H1 (cell line): ENCODE results near the gene WEE1. TPM values are rescaled to one million over a fixed set of nuclear protein-coding genes. Genes with fewer than 3 reads are reported as not detected.

ENCODE experiments used
- CTCF ChIA-PET: fragments of 300-600 bp; sonication (Branson Sonifier 250); formaldehyde crosslinking; loops from one replicate; lab custom pipeline; 2021; ENCODE audit not compliant: partially characterized antibody; lab: Charles Lee
- POLR2A ChIA-PET: fragments of 300-600 bp; sonication (Branson Sonifier 250); formaldehyde crosslinking; loops from one replicate; lab custom pipeline; 2021; ENCODE audit warnings: inconsistent platforms; ENCODE audit not compliant: partially characterized antibody; lab: Charles Lee
- DNase-seq, 2 experiments: peaks; one replicate each; pipeline versions ENCODE4 v3.0.0 to v3.0.0-alpha.2; 2010 to 2022; ENCODE audit warnings: low spot score in 2 of 2, low read depth in 1 of 2, mixed read lengths in 1 of 2
- FAIRE-seq: peaks from 2 replicates; lab custom pipeline; 2011; peaks lifted over from hg19 to GRCh38; lab: Jason Lieb, UNC
- H2AFZ ChIP-seq: 2 replicates; pipeline ENCODE4 v1.8.1; 2012; ENCODE audit warnings: low read length, inconsistent platforms
- H2AK5ac ChIP-seq: 2 replicates; pipeline ENCODE4 v1.6.1; 2013; ENCODE audit warnings: low read depth, low read length
- H2BK120ac ChIP-seq: replicated peaks from 2 replicates; pipeline ENCODE3; 2013; ENCODE audit warnings: low read depth, low read length, inconsistent platforms
- H2BK12ac ChIP-seq: 2 replicates; pipeline ENCODE4 v1.6.1; 2013; ENCODE audit warnings: low read depth, low read length
- H2BK15ac ChIP-seq: 2 replicates; pipeline ENCODE4 v1.6.1; 2013; ENCODE audit warnings: low read length
- H2BK20ac ChIP-seq: 2 replicates; pipeline ENCODE4 v1.6.1; 2013; ENCODE audit warnings: low read length
- H2BK5ac ChIP-seq: 2 replicates; pipeline ENCODE4 v1.6.1; 2013; ENCODE audit warnings: low read depth, low read length
- H3K14ac ChIP-seq: 2 replicates; pipeline ENCODE4 v1.6.1; 2013; ENCODE audit warnings: inconsistent platforms; ENCODE audit not compliant: insufficient read length
- H3K18ac ChIP-seq: 2 replicates; pipeline ENCODE4 v1.6.1; 2013; ENCODE audit warnings: low read length; ENCODE audit errors: extremely low read depth
- H3K23ac ChIP-seq: 2 replicates; pipeline ENCODE4 v1.6.1; 2013; ENCODE audit warnings: inconsistent platforms; ENCODE audit not compliant: insufficient read length
- H3K23me2 ChIP-seq: 2 replicates; pipeline ENCODE4 v1.6.1; 2013; ENCODE audit warnings: low read depth, low read length
- H3K27ac ChIP-seq: 2 replicates; pipeline ENCODE4 v1.6.1; 2011; ENCODE audit warnings: low read depth, low read length, inconsistent platforms
- H3K27me3 ChIP-seq, 4 experiments: replicated peaks in 1 of 4; 1 replicate in 1 of 4; 2 replicates in 3 of 4; pipeline versions ENCODE4 v1.6.1 to v1.8.1; 2011 to 2013; ENCODE audit warnings: low read length in 3 of 4, mild to moderate bottlenecking in 3 of 4, inconsistent platforms in 2 of 4, mixed read lengths in 2 of 4, moderate library complexity in 1 of 4; ENCODE audit not compliant: control insufficient read depth in 3 of 4, insufficient read depth in 3 of 4; ENCODE audit errors: extremely low read depth in 1 of 4
- H3K36me3 ChIP-seq, 4 experiments: 2 replicates each; pipeline versions ENCODE4 v1.6.1 to v1.8.1; 2011 to 2013; ENCODE audit warnings: mild to moderate bottlenecking in 4 of 4, low read length in 3 of 4, moderate library complexity in 2 of 4, control low read depth in 1 of 4, inconsistent platforms in 1 of 4; ENCODE audit not compliant: insufficient read depth in 4 of 4, control insufficient read depth in 2 of 4
- H3K4ac ChIP-seq: replicated peaks from 2 replicates; pipeline ENCODE3; 2013; ENCODE audit warnings: low read length, low read depth, mixed read lengths, inconsistent platforms; ENCODE audit not compliant: insufficient read length
- H3K4me1 ChIP-seq, 4 experiments: replicated peaks in 1 of 4; 1 replicate in 1 of 4; 2 replicates in 3 of 4; pipeline versions ENCODE4 v1.6.1 to v1.8.1; 2011 to 2013; ENCODE audit warnings: low read length in 3 of 4, inconsistent platforms in 2 of 4, mixed read lengths in 1 of 4; ENCODE audit not compliant: insufficient read depth in 4 of 4, control insufficient read depth in 3 of 4
- H3K4me2 ChIP-seq, 2 experiments: 2 replicates each; pipeline versions ENCODE4 v1.6.1 to v1.8.1; 2011 to 2013; ENCODE audit warnings: low read depth in 2 of 2, low read length in 2 of 2, control low read depth in 1 of 2, inconsistent platforms in 1 of 2, mild to moderate bottlenecking in 1 of 2; ENCODE audit not compliant: insufficient read depth in 1 of 2
- H3K4me3 ChIP-seq, 4 experiments: fragments of 200-600, 300-600 bp in 1 of 4; sonication (generic), shearing (Covaris generic), sonication (Bioruptor Twin) in 1 of 4; 2 replicates each; pipeline versions ENCODE4 v1.5.1 to v1.8.1; 2011 to 2016; ENCODE audit warnings: low read length in 4 of 4, low read depth in 3 of 4, control low read depth in 2 of 4, inconsistent platforms in 2 of 4, mild to moderate bottlenecking in 2 of 4, mixed read lengths in 1 of 4, moderate library complexity in 1 of 4; ENCODE audit not compliant: insufficient read depth in 2 of 4; ENCODE audit errors: extremely low read depth in 1 of 4
- H3K56ac ChIP-seq: replicated peaks from 2 replicates; pipeline ENCODE3; 2013; ENCODE audit warnings: low read depth, mild to moderate bottlenecking, mixed read lengths, low read length, inconsistent platforms; ENCODE audit not compliant: insufficient read length
- H3K79me1 ChIP-seq: 2 replicates; pipeline ENCODE4 v1.6.1; 2013; ENCODE audit warnings: low read depth, low read length, control low read depth
- H3K79me2 ChIP-seq, 2 experiments: 2 replicates each; pipeline versions ENCODE4 v1.6.1 to v1.8.1; 2012 to 2013; ENCODE audit warnings: low read length in 2 of 2, mild to moderate bottlenecking in 2 of 2, inconsistent platforms in 1 of 2; ENCODE audit not compliant: insufficient read depth in 2 of 2, control insufficient read depth in 1 of 2
- H3K9ac ChIP-seq, 4 experiments: replicated peaks in 1 of 4; 1 replicate in 1 of 4; 2 replicates in 3 of 4; pipeline versions ENCODE4 v1.6.1 to v1.8.1; 2011 to 2013; ENCODE audit warnings: low read depth in 3 of 4, low read length in 3 of 4, control low read depth in 2 of 4, mild to moderate bottlenecking in 2 of 4, moderate library complexity in 2 of 4, inconsistent platforms in 1 of 4; ENCODE audit errors: extremely low read depth in 1 of 4
- H3K9me3 ChIP-seq, 2 experiments: 2 replicates each; pipeline versions ENCODE4 v1.6.1 to v1.8.1; 2012 to 2013; ENCODE audit warnings: mild to moderate bottlenecking in 2 of 2, moderate library complexity in 2 of 2, control low read depth in 1 of 2, inconsistent platforms in 1 of 2, low read depth in 1 of 2, low read length in 1 of 2, mixed read lengths in 1 of 2; ENCODE audit not compliant: insufficient read depth in 2 of 2
- H4K20me1 ChIP-seq, 2 experiments: replicated peaks in 1 of 2; 2 replicates each; pipeline versions ENCODE3 to v1.8.1; 2011 to 2013; ENCODE audit warnings: inconsistent platforms in 2 of 2, low read length in 2 of 2, mild to moderate bottlenecking in 1 of 2; ENCODE audit not compliant: insufficient read depth in 2 of 2, control insufficient read depth in 1 of 2
- H4K5ac ChIP-seq: 2 replicates; pipeline ENCODE4 v1.6.1; 2013; ENCODE audit warnings: low read length, low read depth, mixed read lengths, inconsistent platforms; ENCODE audit not compliant: insufficient read length
- H4K8ac ChIP-seq: 2 replicates; pipeline ENCODE4 v1.8.0; 2013; ENCODE audit warnings: mild to moderate bottlenecking, moderate library complexity, low read length, inconsistent platforms; ENCODE audit not compliant: insufficient read depth; ENCODE audit errors: extremely low read depth
- H4K91ac ChIP-seq: replicated peaks from 2 replicates; pipeline ENCODE3; 2013; ENCODE audit warnings: low read length, mixed read lengths, inconsistent platforms; ENCODE audit not compliant: insufficient read length
- ATF2 ChIP-seq: IDR thresholded peaks from 2 replicates; pipeline ENCODE4 v1.6.1; 2012; ENCODE audit warnings: low read length, inconsistent platforms
- E2F6 ChIP-seq: IDR thresholded peaks from 2 replicates; pipeline ENCODE4 v1.6.1; 2012; ENCODE audit warnings: inconsistent platforms
- EGR1 ChIP-seq: IDR thresholded peaks from 2 replicates; pipeline ENCODE4 v1.6.1; 2011; ENCODE audit warnings: low read depth, low read length, borderline replicate concordance
- POLR2AphosphoS5 ChIP-seq: IDR thresholded peaks from 2 replicates; pipeline ENCODE4 v1.6.1; 2011; ENCODE audit warnings: low read depth, low read length
- USF2 ChIP-seq: IDR thresholded peaks from 2 replicates; pipeline ENCODE4 v1.6.1; 2011; ENCODE audit warnings: low read length, improper control_type of control experiment
- WGBS, 2 experiments: shearing (Covaris generic) in 1 of 2; methylation state at CpG; one replicate each; pipeline versions ENCODE4 v1.1.6 to v1.1.7; 2013 to 2015; ENCODE audit warnings: low lambda C conversion rate in 2 of 2, mixed read lengths in 2 of 2, inconsistent platforms in 1 of 2, low coverage in 1 of 2, missing lambda C conversion rate in 1 of 2; ENCODE audit not compliant: insufficient replicate concordance in 2 of 2, insufficient coverage in 1 of 2, insufficient read length in 1 of 2; ENCODE audit errors: extremely low coverage in 1 of 2, missing lambda C conversion rate in 1 of 2; 5-methylcytosine and 5-hydroxymethylcytosine counted together
- long read RNA-seq, 2 experiments: library from RNA in 1 of 2; library from capped mRNA in 1 of 2; stranded (forward); transcript quantifications; one replicate each; pipeline ENCODE4 v2.0.0, GENCODE V29; 2021; ENCODE audit warnings: inconsistent platforms in 1 of 2
- polyA minus RNA-seq, 3 experiments: library from RNA; depleted of rRNA, polyadenylated mRNA; stranded (reverse); fragments of >200 nt; gene quantifications; 1 replicate in 2 of 3; 2 replicates in 1 of 3; pipeline ENCODE4 v1.2.3, GENCODE V29; 2011
- polyA plus RNA-seq, 7 experiments: library from polyadenylated mRNA; depleted of rRNA in 3 of 7; stranded (reverse) in 5 of 7; unstranded in 2 of 7; fragments of >200 nt in 5 of 7; fragments of 200-250 nt in 2 of 7; gene quantifications; 1 replicate in 5 of 7; 2 replicates in 1 of 7; 4 replicates in 1 of 7; pipeline versions ENCODE4 v1.2.1 to v1.2.3, GENCODE V29; 2011 to 2013; ENCODE audit warnings: missing spikeins in 2 of 7, mixed read lengths in 2 of 7
- total RNA-seq: library from RNA; stranded (reverse); fragmentation: NEBNext Ultra II Directional; extraction: Animal tissue kit (Norgen Biotek cat#: 25700); gene quantifications from 2 replicates; pipeline ENCODE4 v1.2.1, GENCODE V29; 2021

Gene WEE1
- total RNA-seq: 115 and 120 TPM in 2 replicates
- 22.6 and 40.8 TPM in 2 replicates for polyA plus RNA-seq (2011; rRNA removed)
- 49.2 TPM for polyA plus RNA-seq (2011; cell fraction: cytosol; rRNA removed)
- 21.5 TPM for polyA plus RNA-seq (2011; cell fraction: nucleus; rRNA removed)
- polyA plus RNA-seq (2012, experiment 1 of 2): 55.4 to 89.1 TPM (median 63.7 TPM) in 4 replicates
- polyA plus RNA-seq (2012, experiment 2 of 2): 19.5 TPM
- 55.2 TPM for polyA plus RNA-seq (2013, experiment 1 of 2)
- polyA plus RNA-seq (2013, experiment 2 of 2): 53.3 TPM
- polyA minus RNA-seq (2011; rRNA and poly(A)+ RNA removed): 48.9 and 53.0 TPM in 2 replicates
- polyA minus RNA-seq (2011; cell fraction: cytosol; rRNA and poly(A)+ RNA removed): 37.4 TPM
- polyA minus RNA-seq (2011; cell fraction: nucleus; rRNA and poly(A)+ RNA removed): 91.8 TPM
- long read RNA-seq, experiment 1, transcript WEE1-202 (11 exons, 2,799 nt): major isoform, 26 of 70 reads
- long read RNA-seq, experiment 1, partial matches to known transcripts: 25 of 70 reads
- long read RNA-seq, experiment 1, other reads (novel, unspliced or antisense): 14 of 70 reads
- long read RNA-seq, experiment 2, partial matches to known transcripts: 1 of 1 reads
- long read RNA-seq, experiment 2, other reads (novel, unspliced or antisense): 0 of 1 reads

- Histone ChIP-seq H4K8ac (peak within 1 kb of the TSS; percentile 95), H2BK12ac (no peak within 1 kb of the TSS; the same call in 1 of the 2 replicates), H3K18ac (peak within 1 kb of the TSS; percentile 64), H3K79me1 (no peaks in the 10 kb centered on the region), H3K4me2 (peak within 1 kb of the TSS; percentile 88 to 96), H3K4ac (peak within 1 kb of the TSS; percentile 28), H2AFZ (no peak within 1 kb of the TSS), H3K23ac (no peak within 1 kb of the TSS), H3K27me3 (no peaks in the 10 kb centered on the region), H3K36me3 (peaks cover 6 to 27% (median 19%) of the 10 kb centered on the region in 4 experiments), H2AK5ac (no peak within 1 kb of the TSS), H2BK5ac (peak within 1 kb of the TSS; percentile 91), H2BK15ac (no peak within 1 kb of the TSS), H3K4me3 (peak within 1 kb of the TSS; percentile 80 to 93 (median 84)), H3K9ac (peak within 1 kb of the TSS; percentile 86 to 98 (median 92)), H2BK20ac (no peak within 1 kb of the TSS), H3K56ac (peak within 1 kb of the TSS; percentile 65), H3K14ac (no peak within 1 kb of the TSS), H3K23me2 (peaks cover 6% of the 10 kb centered on the region), H3K79me2 (peaks cover 28 to 45% of the 10 kb centered on the region in 2 experiments), H3K27ac (peak within 1 kb of the TSS; percentile 92), H4K5ac (peak within 1 kb of the TSS; percentile 93), H3K4me1 (peaks cover 5 to 14% (median 11%) of the 10 kb centered on the region in 4 experiments), H2BK120ac (no peak within 1 kb of the TSS), H4K91ac (peak within 1 kb of the TSS; percentile 87), H4K20me1 (peaks cover 10 to 12% of the 10 kb centered on the region in 2 experiments), H3K9me3 (no peaks in the 10 kb centered on the region)
- peak; percentile 97 to 99 for DNase-seq
- 1% methylated on average over 63 of the region's 73 CpGs; no CpG with 5 or more reads in 1 of the 2 experiments for WGBS, 2 experiments
- ChIA-PET CTCF (interaction anchor here (0.7 to 2.0 kb wide), 6 partner anchors 38 to 175 kb away, joined by 3 to 11 read pairs (median 4); no protein-coding TSS in a partner anchor), POLR2A (interaction anchor here (0.7 to 4.2 kb wide), 27 partner anchors 10 to 779 kb away, joined by 3 to 30 read pairs (median 4); partner anchors contain the start of gene ZNF143)
- FAIRE-seq: no peak
- TF ChIP-seq POLR2AphosphoS5 (peak; percentile 61; the same call in 1 of the 2 replicates), E2F6 (peak; percentile 96), USF2 (peak; percentile 83), ATF2 (no peak), EGR1 (no peak)
Measured at GRCh38 chr11:9573052-9573774, at the start of gene WEE1. Gene WEE1, plus strand, starts transcription at chr11:9573670. Its CDS starts 264 bp downstream, at chr11:9573934.
